Neural crest cell (in vitro differentiated cells): ENCODE data around the gene ARHGAP9. TPM values are rescaled to one million over a fixed set of nuclear protein-coding genes. Genes with fewer than 3 reads are reported as not detected.

Experiments used
- DNase-seq: peaks from one replicate; pipeline ENCODE4 v3.0.0; 2021; ENCODE audit warnings: low read depth, mixed read lengths, low spot score
- H3K27ac Mint-ChIP-seq: one replicate; pipeline ENCODE4 v1.8.0; 2021; ENCODE audit warnings: mild to moderate bottlenecking, mixed read lengths; ENCODE audit not compliant: unreplicated experiment
- H3K27me3 Mint-ChIP-seq: 2 replicates; pipeline ENCODE4 v1.8.0; 2021; ENCODE audit warnings: low read depth, mild to moderate bottlenecking, mixed read lengths
- H3K36me3 Mint-ChIP-seq: 2 replicates; pipeline ENCODE4 v1.8.0; 2021; ENCODE audit warnings: low read depth, mild to moderate bottlenecking, mixed read lengths
- H3K4me1 Mint-ChIP-seq: 2 replicates; pipeline ENCODE4 v1.8.0; 2021; ENCODE audit warnings: mixed read lengths
- H3K4me3 Mint-ChIP-seq: one replicate; pipeline ENCODE4 v1.8.0; 2021; ENCODE audit warnings: mild to moderate bottlenecking, mixed read lengths
- H3K9me3 Mint-ChIP-seq: 2 replicates; pipeline ENCODE4 v1.8.0; 2021; ENCODE audit warnings: mixed read lengths
- CTCF ChIP-seq: fragments of 200-600 bp; sonication (generic); conservative IDR thresholded peaks from 2 replicates; pipeline ENCODE4 v1.5.0; 2021; ENCODE audit warnings: antibody characterized with exemption, mild to moderate bottlenecking
- total RNA-seq: library from RNA; stranded (reverse); gene quantifications from 2 replicates; pipeline ENCODE4 v1.2.1, GENCODE V29; 2021

Gene ARHGAP9
- total RNA-seq, 1 donor from 2014 or later = 0.56 TPM

- DNase-seq = no peak
- Mint-ChIP-seq H3K4me3 (no peak overlapping the region), H3K9me3 (no peaks in the 10 kb centered on the region), H3K27me3 (peaks cover 18% of the 10 kb centered on the region), H3K36me3 (no peaks in the 10 kb centered on the region), H3K4me1 (peaks cover 9% of the 10 kb centered on the region), H3K27ac (no peak overlapping the region)
- TF ChIP-seq CTCF = no peak
Measured at GRCh38 chr12:57451233-57451778, 28.4 kb downstream of the ARHGAP9 start.

GRCh38 chr12:57450057-57450456 lies 29.6 kb downstream of the ARHGAP9 start:
- Mint-ChIP-seq H3K27me3 (peaks cover 9% of the 10 kb centered on the region), H3K4me3 (no peak overlapping the region), H3K36me3 (no peaks in the 10 kb centered on the region), H3K27ac (no peak overlapping the region), H3K4me1 (peaks cover 5% of the 10 kb centered on the region), H3K9me3 (no peaks in the 10 kb centered on the region)
- DNase-seq = no peak
- TF ChIP-seq CTCF = no peak

GRCh38 chr12:57449375-57449774 lies 30.3 kb downstream of the ARHGAP9 start:
- no peak for DNase-seq
- H3K4me3 Mint-ChIP-seq = no peak overlapping the region
- H3K27ac Mint-ChIP-seq = no peak overlapping the region
- H3K36me3 Mint-ChIP-seq = no peaks in the 10 kb centered on the region
- no peak for TF ChIP-seq CTCF
- H3K4me1 Mint-ChIP-seq = peaks cover 5% of the 10 kb centered on the region
- H3K9me3 Mint-ChIP-seq = no peaks in the 10 kb centered on the region
- H3K27me3 Mint-ChIP-seq = peaks cover 4% of the 10 kb centered on the region

- TF ChIP-seq CTCF = no peak
- Mint-ChIP-seq H3K4me1 (peaks cover 5% of the 10 kb centered on the region), H3K27ac (no peak overlapping the region), H3K4me3 (no peak overlapping the region), H3K27me3 (peaks cover 4% of the 10 kb centered on the region), H3K9me3 (no peaks in the 10 kb centered on the region), H3K36me3 (no peaks in the 10 kb centered on the region)
- DNase-seq = no peak
Measured at GRCh38 chr12:57448669-57449068, 31.0 kb downstream of the ARHGAP9 start.

- Mint-ChIP-seq H3K9me3 (no peaks in the 10 kb centered on the region), H3K27me3 (no peaks in the 10 kb centered on the region), H3K4me1 (no peaks in the 10 kb centered on the region), H3K27ac (no peak overlapping the region), H3K4me3 (no peak overlapping the region), H3K36me3 (no peaks in the 10 kb centered on the region)
- no peak for DNase-seq
- TF ChIP-seq CTCF = no peak
Measured at GRCh38 chr12:57446292-57446960, 33.2 kb downstream of the ARHGAP9 start.
